Calu3 (cell line): Measurements from ENCODE around the gene MYO1E. TPM values are rescaled to one million over a fixed set of nuclear protein-coding genes. Genes with fewer than 3 reads are reported as not detected.

ENCODE experiments used
- BruUV-seq: library from RNA; stranded (reverse); fragments of 400-500 nt; replicated peaks from 2 replicates; lab custom pipeline; 2021; lab: Mats Ljungman, UMichigan
- CTCF ChIA-PET: fragments of 300-600 bp; sonication (Branson Sonifier 250); formaldehyde crosslinking; loops from one replicate; lab custom pipeline; 2022; ENCODE audit warnings: antibody characterized with exemption; lab: Charles Lee
- DNase-seq: peaks from one replicate; pipeline ENCODE4 v3.0.0; 2022
- H3K27ac Mint-ChIP-seq: one replicate; pipeline ENCODE4 v1.8.0; 2022; ENCODE audit warnings: mixed read lengths; ENCODE audit not compliant: unreplicated experiment
- H3K27me3 Mint-ChIP-seq: one replicate; pipeline ENCODE4 v1.8.0; 2022; ENCODE audit warnings: mixed read lengths; ENCODE audit not compliant: unreplicated experiment
- H3K36me3 Mint-ChIP-seq: one replicate; pipeline ENCODE4 v1.8.0; 2022; ENCODE audit warnings: mild to moderate bottlenecking, moderate library complexity, mixed read lengths; ENCODE audit not compliant: insufficient read depth, unreplicated experiment
- H3K4me1 Mint-ChIP-seq: one replicate; pipeline ENCODE4 v1.8.0; 2022; ENCODE audit warnings: mild to moderate bottlenecking, low read depth, mixed read lengths; ENCODE audit not compliant: unreplicated experiment
- H3K4me3 Mint-ChIP-seq: one replicate; pipeline ENCODE4 v1.8.0; 2022; ENCODE audit warnings: mild to moderate bottlenecking, low read depth, moderate library complexity, mixed read lengths; ENCODE audit not compliant: unreplicated experiment
- H3K9me3 Mint-ChIP-seq: one replicate; pipeline ENCODE4 v1.8.0; 2022; ENCODE audit warnings: low read depth, mixed read lengths; ENCODE audit not compliant: unreplicated experiment
- intact Hi-C: fragments of 100-400 bp; cut with micrococcal nuclease; formaldehyde crosslinking; loops from one replicate; pipeline ENCODE4 v1.10.0; 2022; ENCODE audit not compliant: unreplicated experiment
- total RNA-seq: library from RNA; stranded (reverse); gene quantifications from 2 replicates; pipeline ENCODE4 v1.2.3, GENCODE V29; 2022
- TF ChIP-seq, protein P1 (sequence below): fragments of 200-600 bp; IDR thresholded peaks from one replicate; pipeline ENCODE4 v1.8.0; 2022; ENCODE audit warnings: antibody characterized with exemption; ENCODE audit not compliant: unreplicated experiment

The MYO1E gene
- total RNA-seq, 1 experiment from 2014 or later: 617 TPM

DNA sequence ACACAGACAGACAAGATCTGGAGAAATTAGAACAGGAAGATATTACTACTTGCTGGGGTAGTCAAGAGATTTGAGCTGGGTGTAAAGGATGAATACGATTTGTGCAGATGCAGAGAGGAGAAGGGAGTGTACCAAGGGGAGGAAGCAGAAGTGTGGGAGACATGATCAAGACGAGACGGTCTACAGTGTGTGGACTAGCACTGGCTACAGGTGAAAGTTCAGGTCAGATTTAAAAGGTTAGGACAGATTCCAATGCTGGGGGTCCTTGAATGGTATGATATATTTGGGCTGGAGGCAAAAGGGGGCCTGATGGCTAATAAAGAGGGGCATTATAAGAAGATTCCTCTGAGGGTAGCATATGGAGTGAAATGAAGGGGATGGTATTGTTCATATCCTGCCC, 154.0 kb downstream of the MYO1E start:
- Mint-ChIP-seq H3K27me3 (no peaks in the 10 kb centered on the region), H3K4me1 (no peaks in the 10 kb centered on the region), H3K9me3 (no peaks in the 10 kb centered on the region), H3K36me3 (peaks cover 51% of the 10 kb centered on the region), H3K4me3 (no peak overlapping the region), H3K27ac (peak overlapping the region; percentile 2)
- CTCF ChIA-PET: no interaction called here
- intact Hi-C loops: no loop called here
- no peak for DNase-seq
- TF ChIP-seq, protein P1, sequence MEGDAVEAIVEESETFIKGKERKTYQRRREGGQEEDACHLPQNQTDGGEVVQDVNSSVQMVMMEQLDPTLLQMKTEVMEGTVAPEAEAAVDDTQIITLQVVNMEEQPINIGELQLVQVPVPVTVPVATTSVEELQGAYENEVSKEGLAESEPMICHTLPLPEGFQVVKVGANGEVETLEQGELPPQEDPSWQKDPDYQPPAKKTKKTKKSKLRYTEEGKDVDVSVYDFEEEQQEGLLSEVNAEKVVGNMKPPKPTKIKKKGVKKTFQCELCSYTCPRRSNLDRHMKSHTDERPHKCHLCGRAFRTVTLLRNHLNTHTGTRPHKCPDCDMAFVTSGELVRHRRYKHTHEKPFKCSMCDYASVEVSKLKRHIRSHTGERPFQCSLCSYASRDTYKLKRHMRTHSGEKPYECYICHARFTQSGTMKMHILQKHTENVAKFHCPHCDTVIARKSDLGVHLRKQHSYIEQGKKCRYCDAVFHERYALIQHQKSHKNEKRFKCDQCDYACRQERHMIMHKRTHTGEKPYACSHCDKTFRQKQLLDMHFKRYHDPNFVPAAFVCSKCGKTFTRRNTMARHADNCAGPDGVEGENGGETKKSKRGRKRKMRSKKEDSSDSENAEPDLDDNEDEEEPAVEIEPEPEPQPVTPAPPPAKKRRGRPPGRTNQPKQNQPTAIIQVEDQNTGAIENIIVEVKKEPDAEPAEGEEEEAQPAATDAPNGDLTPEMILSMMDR: no peak
- no TSS peak for BruUV-seq

DNA sequence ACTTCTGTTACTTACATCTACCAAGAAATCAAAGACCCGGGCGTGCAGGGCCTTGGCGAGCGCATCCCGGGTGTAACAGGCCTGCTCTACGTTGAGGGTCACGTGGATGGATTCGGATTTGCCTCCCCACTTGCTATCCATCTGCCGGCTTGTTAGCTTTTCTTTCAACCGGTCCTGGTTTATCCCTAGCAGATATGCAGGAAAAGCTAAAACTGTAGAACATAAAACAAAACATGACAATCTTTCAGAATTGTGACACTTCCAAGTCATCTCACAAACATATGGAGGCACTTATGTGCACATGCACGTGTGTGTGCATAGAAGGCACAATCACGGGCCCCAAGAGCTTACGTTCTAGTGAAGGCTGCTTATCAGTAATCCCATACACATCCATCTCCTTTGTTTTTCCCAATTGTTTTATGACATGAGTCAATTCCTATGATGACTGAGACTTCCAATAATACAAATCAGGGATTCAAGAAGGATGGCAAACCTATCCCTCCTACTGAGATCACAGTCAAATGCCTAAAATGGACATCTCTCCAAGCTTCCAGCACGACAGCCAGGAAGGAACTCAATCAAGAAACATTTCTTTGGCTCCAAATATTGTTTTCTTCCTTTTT, 154.7 kb downstream of the MYO1E start:
- Mint-ChIP-seq H3K4me3 (no peak overlapping the region), H3K27ac (peak overlapping the region; percentile 2), H3K9me3 (no peaks in the 10 kb centered on the region), H3K36me3 (peaks cover 50% of the 10 kb centered on the region), H3K4me1 (no peaks in the 10 kb centered on the region), H3K27me3 (no peaks in the 10 kb centered on the region)
- CTCF ChIA-PET: no interaction called here
- no TSS peak for BruUV-seq
- TF ChIP-seq, protein P1: no peak
- intact Hi-C loops: no loop called here
- DNase-seq: no peak

DNA sequence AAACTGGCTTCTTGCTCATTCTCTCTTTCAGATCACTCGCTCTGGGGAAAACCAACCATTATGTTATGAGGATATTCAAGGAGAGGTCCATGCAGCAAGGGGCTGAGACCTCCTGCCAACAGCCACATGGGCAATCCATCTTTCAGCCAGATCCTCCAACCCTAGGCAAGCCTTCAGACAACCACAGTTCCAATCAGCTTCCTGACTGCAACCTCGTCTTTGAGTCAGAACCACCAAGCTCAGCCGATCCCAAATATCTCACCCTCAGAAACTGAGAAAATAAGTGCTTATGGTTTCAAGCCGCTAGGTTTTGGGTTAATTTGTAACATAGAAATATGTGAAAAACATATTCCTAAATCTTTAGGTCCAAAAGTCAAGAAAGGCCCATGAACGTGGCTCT, 155.8 kb downstream of the MYO1E start:
- Mint-ChIP-seq H3K27me3 (no peaks in the 10 kb centered on the region), H3K27ac (no peak overlapping the region), H3K36me3 (peaks cover 55% of the 10 kb centered on the region), H3K9me3 (no peaks in the 10 kb centered on the region), H3K4me3 (no peak overlapping the region), H3K4me1 (peaks cover 8% of the 10 kb centered on the region)
- CTCF ChIA-PET: no interaction called here
- TF ChIP-seq, protein P1: no peak
- no TSS peak for BruUV-seq
- no peak for DNase-seq
- intact Hi-C loops: no loop called here

DNA sequence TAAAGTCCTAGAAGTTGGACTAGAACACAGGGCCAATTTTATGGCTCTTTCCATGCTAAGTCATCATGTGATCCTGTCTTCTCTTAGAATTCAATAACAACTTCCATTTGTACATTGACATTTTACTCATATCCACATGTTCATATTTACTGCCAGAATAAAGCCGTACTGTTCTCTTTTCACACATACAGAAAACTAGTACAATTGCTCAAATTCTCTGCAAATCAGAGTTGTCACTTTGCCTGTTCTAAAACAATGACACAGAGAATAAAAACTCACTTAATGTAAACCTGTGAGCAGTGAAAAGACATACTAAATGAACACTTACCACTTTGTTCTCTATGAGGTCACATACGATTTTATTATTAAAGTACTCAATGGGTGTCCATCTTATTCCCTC, 162.5 kb downstream of the MYO1E start:
- TF ChIP-seq, protein P1: no peak
- no peak overlapping the region for H3K4me3 Mint-ChIP-seq
- no peaks in the 10 kb centered on the region for H3K9me3 Mint-ChIP-seq
- H3K36me3 Mint-ChIP-seq: peaks cover 75% of the 10 kb centered on the region
- CTCF ChIA-PET: interaction anchor here (0.6 kb wide), 1 partner anchor 93 kb away, joined by 5 read pairs; no protein-coding TSS in a partner anchor
- H3K4me1 Mint-ChIP-seq: peaks cover 10% of the 10 kb centered on the region
- no peak for DNase-seq
- H3K27ac Mint-ChIP-seq: no peak overlapping the region
- intact Hi-C loops: no loop called here
- BruUV-seq: no TSS peak
- H3K27me3 Mint-ChIP-seq: no peaks in the 10 kb centered on the region
